HFF-Myc (cell line): ENCODE data around the gene MEF2B.

Experiments
- DNase-seq: peaks from one replicate; pipeline ENCODE4 v3.0.0-alpha.2; 2011; ENCODE audit warnings: low read depth; ENCODE audit errors: extremely low read depth
- H3K4me3 ChIP-seq: replicated peaks from 2 replicates; pipeline ENCODE4 v1.5.1; 2011; ENCODE audit warnings: low read depth, mild to moderate bottlenecking, control low read depth, low read length
- TF ChIP-seq, protein P1 (sequence below): IDR thresholded peaks from 2 replicates; pipeline ENCODE4 v1.5.1; 2012; ENCODE audit warnings: mild to moderate bottlenecking, low read depth, low read length, control low read depth; ENCODE audit errors: missing control alignments

MEF2B gene

GRCh38 chr19:19115954-19116353 lies 54.1 kb downstream of the MEF2B start:
- no peak for DNase-seq
- TF ChIP-seq, protein P1, sequence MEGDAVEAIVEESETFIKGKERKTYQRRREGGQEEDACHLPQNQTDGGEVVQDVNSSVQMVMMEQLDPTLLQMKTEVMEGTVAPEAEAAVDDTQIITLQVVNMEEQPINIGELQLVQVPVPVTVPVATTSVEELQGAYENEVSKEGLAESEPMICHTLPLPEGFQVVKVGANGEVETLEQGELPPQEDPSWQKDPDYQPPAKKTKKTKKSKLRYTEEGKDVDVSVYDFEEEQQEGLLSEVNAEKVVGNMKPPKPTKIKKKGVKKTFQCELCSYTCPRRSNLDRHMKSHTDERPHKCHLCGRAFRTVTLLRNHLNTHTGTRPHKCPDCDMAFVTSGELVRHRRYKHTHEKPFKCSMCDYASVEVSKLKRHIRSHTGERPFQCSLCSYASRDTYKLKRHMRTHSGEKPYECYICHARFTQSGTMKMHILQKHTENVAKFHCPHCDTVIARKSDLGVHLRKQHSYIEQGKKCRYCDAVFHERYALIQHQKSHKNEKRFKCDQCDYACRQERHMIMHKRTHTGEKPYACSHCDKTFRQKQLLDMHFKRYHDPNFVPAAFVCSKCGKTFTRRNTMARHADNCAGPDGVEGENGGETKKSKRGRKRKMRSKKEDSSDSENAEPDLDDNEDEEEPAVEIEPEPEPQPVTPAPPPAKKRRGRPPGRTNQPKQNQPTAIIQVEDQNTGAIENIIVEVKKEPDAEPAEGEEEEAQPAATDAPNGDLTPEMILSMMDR, result peak; percentile 59
- H3K4me3 ChIP-seq, result no peak overlapping the region

- no peak overlapping the region for H3K4me3 ChIP-seq
- TF ChIP-seq, protein P1, result no peak
- DNase-seq, result peak; percentile 9
Observed at GRCh38 chr19:19113040-19113626, 56.9 kb downstream of the MEF2B start.

- H3K4me3 ChIP-seq, result no peak overlapping the region
- TF ChIP-seq, protein P1, result no peak
- no peak for DNase-seq
Observed at GRCh38 chr19:19111967-19112580, 58.0 kb downstream of the MEF2B start.

DNA sequence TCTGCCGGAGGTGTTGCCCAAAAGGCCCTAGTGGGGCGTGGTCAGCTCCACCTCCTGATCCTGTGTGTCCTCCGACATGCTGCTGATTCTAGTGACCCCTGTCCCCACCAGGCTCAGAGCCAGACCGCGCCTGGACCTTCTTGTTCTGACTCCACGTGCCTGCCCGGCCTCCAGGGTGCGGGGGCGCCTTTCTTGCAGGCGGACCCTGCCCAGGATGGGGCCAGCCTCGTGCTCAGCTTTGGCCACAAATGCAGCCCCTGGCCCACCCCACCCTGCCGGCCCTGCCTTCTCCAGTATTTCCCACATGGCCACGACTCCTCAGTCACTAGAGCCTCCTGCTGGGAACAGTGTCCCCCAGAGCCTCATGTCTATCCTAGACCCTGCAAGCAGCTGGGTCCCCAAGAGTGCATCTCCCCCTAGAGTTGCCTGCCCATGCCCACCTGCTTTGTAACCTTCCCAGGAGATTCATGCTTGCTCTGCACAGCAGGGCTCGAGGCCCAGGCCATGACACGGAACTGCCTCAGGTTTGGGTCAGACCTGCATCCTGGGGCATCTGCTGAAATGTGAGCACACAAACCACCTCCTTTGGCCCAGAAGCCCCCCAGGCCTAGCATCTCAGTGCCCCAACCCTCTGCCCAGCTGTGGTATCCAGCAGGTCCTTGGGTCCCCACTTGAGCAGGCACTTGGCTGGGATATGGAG lies 58.8 kb downstream of the MEF2B start:
- no peak for DNase-seq
- TF ChIP-seq, protein P1, result no peak
- H3K4me3 ChIP-seq, result no peak overlapping the region

DNA sequence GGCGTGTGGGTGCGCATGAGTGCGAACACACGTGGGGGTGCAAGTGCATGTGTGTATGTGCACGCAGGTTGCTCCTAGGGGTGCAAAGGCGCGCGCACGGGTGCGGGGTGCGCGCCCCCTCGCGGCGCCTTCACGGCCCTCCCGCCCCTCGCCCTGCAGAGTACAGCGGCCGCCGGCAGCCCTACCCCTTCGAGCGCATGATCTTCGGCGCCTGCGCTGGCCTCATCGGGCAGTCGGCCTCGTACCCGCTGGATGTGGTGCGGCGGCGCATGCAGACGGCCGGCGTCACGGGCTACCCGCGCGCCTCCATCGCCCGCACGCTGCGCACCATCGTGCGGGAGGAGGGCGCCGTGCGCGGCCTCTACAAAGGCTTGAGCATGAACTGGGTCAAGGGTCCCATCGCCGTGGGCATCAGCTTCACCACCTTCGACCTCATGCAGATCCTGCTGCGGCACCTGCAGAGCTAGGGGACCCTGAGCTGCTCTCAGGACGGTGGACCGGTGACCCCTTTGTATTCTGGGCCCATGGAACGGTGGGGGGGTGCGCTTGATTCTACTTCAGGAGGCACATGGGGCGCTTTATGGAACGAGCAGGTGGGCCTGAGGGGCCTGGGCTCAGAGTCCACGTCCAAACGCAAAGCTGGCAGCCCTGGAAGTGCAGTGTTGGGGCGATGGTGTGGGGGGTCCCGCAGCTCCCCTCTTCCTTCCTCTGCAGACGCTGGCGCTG lies 59.5 kb downstream of the MEF2B start:
- TF ChIP-seq, protein P1, result peak; percentile 43
- no peak overlapping the region for H3K4me3 ChIP-seq
- DNase-seq, result no peak

GRCh38 chr19:19109601-19110000 lies 60.5 kb downstream of the MEF2B start:
- no peak for DNase-seq
- H3K4me3 ChIP-seq, result no peak overlapping the region
- TF ChIP-seq, protein P1, result no peak
